GM12875 (cell line): ENCODE measurements around the gene SERP2.

ENCODE experiments used
- H3K4me3 ChIP-seq: one replicate; pipeline ENCODE4 v1.5.1; 2011; ENCODE audit warnings: low read depth, low read length, control low read depth
- CTCF ChIP-seq: IDR thresholded peaks from 2 replicates; pipeline ENCODE4 v1.5.1; 2011; ENCODE audit warnings: low read depth, mild to moderate bottlenecking, control low read depth, inconsistent platforms, low read length, moderate library complexity, borderline replicate concordance; ENCODE audit not compliant: insufficient read depth

The SERP2 gene

GRCh38 chr13:44438234-44438579, 64.6 kb downstream of the SERP2 start:
- no peak for TF ChIP-seq CTCF

GRCh38 chr13:44439452-44440024, 65.9 kb downstream of the SERP2 start:
- no peak for TF ChIP-seq CTCF
- H3K4me3 ChIP-seq, result no peak overlapping the region

More at GRCh38 chr13:44438234-44438579, 64.6 kb downstream of the SERP2 start:
- H3K4me3 ChIP-seq, result no peak overlapping the region

- no peak for TF ChIP-seq CTCF
- H3K4me3 ChIP-seq, result no peak overlapping the region
These were observed 66.5 kb downstream of the SERP2 start for GRCh38 chr13:44440046-44440608.
